Tibial artery (tissue), 4 donors: ENCODE measurements around the gene DNMT3A.

Source experiments
- DNase-seq, 2 donors: peaks; one replicate each; pipeline ENCODE4 v3.0.0-alpha.2; 2019
- H3K27ac ChIP-seq, 2 donors: fragments of 200-600 bp; sonication (generic) in 1 of 2; 1 replicate in 1 of 2; 2 replicates in 1 of 2; pipeline ENCODE4 v1.5.1; 2018 to 2019; ENCODE audit warnings: mild to moderate bottlenecking in 1 of 2
- H3K27me3 ChIP-seq, 2 donors: fragments of 200-600 bp; sonication (generic) in 1 of 2; one replicate each; pipeline versions ENCODE4 v1.5.1 to v1.6.0; 2016 to 2019
- H3K36me3 ChIP-seq, 3 donors: fragments of 200-600 bp; sonication (generic) in 2 of 3; one replicate each; pipeline ENCODE4 v1.5.1; 2016 to 2019; ENCODE audit warnings: mild to moderate bottlenecking in 2 of 3
- H3K4me1 ChIP-seq, 4 donors: fragments of 200-600 bp; sonication (generic) in 2 of 4; 1 replicate in 3 of 4; 2 replicates in 1 of 4; pipeline ENCODE4 v1.5.1; 2016 to 2019
- H3K4me3 ChIP-seq, 2 donors: fragments of 200-600 bp; sonication (generic) in 1 of 2; 1 replicate in 1 of 2; 2 replicates in 1 of 2; pipeline ENCODE4 v1.5.1; 2018 to 2019; ENCODE audit warnings: mild to moderate bottlenecking in 2 of 2
- H3K9me3 ChIP-seq, 3 donors: fragments of 200-600 bp; sonication (generic) in 1 of 3; one replicate each; pipeline ENCODE4 v1.5.1; 2016 to 2019
- intact Hi-C: fragments of 100-400 bp; cut with DNase I; formaldehyde crosslinking; loops from one replicate; pipeline ENCODE4 v1.15.0; 2023; ENCODE audit warnings: low total_unique reads
- TF ChIP-seq, protein P1 (sequence below), 2 experiments: fragments of 200-600 bp in 1 of 2; fragments of 450-650 bp in 1 of 2; IDR thresholded peaks; one replicate each; pipeline ENCODE4 v1.5.1; 2017 to 2019; ENCODE audit warnings: antibody characterized with exemption in 2 of 2, mild to moderate bottlenecking in 1 of 2, moderate library complexity in 1 of 2

The DNMT3A gene

DNA sequence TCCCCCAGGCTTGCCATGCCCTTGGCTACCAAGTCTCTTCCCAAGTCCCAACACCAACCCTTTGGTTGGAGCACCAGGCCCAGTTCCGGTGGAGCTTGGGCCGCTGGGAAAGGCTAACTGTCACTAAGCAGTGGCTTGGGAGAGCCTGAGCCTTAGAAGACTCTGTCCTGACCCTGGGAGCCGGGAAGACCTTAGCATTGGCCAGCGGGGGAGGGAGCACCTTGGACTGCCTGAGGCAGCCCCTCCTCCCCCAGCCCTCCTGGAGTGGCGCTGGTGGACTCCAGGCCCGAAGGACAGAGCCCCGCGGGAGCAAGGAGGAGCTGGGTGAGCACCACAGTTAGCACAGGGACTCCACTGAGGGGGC is 110.8 kb downstream of the DNMT3A start:
- no peak overlapping the region for H3K27ac ChIP-seq
- peaks cover 26 to 47% (median 33%) of the 10 kb centered on the region in 3 donors for H3K36me3 ChIP-seq
- peaks cover 0 to 20% (median 16%) of the 10 kb centered on the region in 4 donors for H3K4me1 ChIP-seq
- H3K9me3 ChIP-seq, result no peaks in the 10 kb centered on the region
- no peaks in the 10 kb centered on the region for H3K27me3 ChIP-seq
- DNase-seq, result no peak
- H3K4me3 ChIP-seq, result no peak overlapping the region
- TF ChIP-seq, protein P1, sequence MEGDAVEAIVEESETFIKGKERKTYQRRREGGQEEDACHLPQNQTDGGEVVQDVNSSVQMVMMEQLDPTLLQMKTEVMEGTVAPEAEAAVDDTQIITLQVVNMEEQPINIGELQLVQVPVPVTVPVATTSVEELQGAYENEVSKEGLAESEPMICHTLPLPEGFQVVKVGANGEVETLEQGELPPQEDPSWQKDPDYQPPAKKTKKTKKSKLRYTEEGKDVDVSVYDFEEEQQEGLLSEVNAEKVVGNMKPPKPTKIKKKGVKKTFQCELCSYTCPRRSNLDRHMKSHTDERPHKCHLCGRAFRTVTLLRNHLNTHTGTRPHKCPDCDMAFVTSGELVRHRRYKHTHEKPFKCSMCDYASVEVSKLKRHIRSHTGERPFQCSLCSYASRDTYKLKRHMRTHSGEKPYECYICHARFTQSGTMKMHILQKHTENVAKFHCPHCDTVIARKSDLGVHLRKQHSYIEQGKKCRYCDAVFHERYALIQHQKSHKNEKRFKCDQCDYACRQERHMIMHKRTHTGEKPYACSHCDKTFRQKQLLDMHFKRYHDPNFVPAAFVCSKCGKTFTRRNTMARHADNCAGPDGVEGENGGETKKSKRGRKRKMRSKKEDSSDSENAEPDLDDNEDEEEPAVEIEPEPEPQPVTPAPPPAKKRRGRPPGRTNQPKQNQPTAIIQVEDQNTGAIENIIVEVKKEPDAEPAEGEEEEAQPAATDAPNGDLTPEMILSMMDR (IDR thresholded peaks at IDR 0.05), result no peak
- intact Hi-C loops, result no loop called here

DNA sequence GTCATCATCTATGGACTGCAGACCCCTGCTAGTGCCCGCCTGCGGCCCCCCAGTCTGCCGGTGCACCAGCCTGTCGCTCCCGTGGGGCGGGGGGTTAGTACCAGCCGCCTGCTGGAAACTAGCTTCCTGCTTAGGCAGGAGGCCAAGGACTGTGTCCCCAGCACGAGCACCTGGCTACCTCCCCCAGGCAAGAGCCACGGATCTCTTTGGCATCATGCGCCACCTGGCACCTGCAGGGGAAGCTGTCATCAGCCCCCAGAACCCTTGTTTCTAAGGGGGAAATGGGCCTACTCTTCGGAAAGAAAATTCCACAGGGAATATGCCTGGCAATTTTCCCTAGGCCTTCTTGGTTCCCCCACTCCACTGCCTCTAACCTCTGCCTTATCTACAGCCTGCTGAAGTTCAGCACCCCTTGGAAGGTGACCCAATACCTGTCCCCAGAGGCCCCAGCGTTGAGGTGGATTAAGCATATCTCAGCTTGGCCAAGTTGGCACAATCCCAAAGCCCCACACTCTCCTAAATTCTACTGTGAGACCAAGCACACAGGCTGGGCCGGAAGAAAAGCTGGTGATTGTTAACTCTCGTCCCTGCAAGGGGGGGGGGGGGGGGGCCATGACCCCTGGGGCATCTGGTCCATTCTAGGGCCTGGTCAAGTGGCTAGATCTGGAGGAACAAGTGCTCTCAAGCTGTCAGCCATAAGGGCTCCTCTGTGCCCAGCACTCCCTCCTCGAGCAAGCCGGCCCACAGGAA is 111.4 kb downstream of the DNMT3A start:
- intact Hi-C loops, result no loop called here
- H3K9me3 ChIP-seq, result no peaks in the 10 kb centered on the region
- H3K4me1 ChIP-seq, result peaks cover 0 to 20% (median 16%) of the 10 kb centered on the region in 4 donors
- TF ChIP-seq, protein P1 (IDR thresholded peaks at IDR 0.05), result no peak
- peaks cover 24 to 42% (median 28%) of the 10 kb centered on the region in 3 donors for H3K36me3 ChIP-seq
- no peak overlapping the region for H3K4me3 ChIP-seq
- H3K27ac ChIP-seq, result peak overlapping the region; percentile 31 to 74
- H3K27me3 ChIP-seq, result no peaks in the 10 kb centered on the region
- DNase-seq, result no peak

DNA sequence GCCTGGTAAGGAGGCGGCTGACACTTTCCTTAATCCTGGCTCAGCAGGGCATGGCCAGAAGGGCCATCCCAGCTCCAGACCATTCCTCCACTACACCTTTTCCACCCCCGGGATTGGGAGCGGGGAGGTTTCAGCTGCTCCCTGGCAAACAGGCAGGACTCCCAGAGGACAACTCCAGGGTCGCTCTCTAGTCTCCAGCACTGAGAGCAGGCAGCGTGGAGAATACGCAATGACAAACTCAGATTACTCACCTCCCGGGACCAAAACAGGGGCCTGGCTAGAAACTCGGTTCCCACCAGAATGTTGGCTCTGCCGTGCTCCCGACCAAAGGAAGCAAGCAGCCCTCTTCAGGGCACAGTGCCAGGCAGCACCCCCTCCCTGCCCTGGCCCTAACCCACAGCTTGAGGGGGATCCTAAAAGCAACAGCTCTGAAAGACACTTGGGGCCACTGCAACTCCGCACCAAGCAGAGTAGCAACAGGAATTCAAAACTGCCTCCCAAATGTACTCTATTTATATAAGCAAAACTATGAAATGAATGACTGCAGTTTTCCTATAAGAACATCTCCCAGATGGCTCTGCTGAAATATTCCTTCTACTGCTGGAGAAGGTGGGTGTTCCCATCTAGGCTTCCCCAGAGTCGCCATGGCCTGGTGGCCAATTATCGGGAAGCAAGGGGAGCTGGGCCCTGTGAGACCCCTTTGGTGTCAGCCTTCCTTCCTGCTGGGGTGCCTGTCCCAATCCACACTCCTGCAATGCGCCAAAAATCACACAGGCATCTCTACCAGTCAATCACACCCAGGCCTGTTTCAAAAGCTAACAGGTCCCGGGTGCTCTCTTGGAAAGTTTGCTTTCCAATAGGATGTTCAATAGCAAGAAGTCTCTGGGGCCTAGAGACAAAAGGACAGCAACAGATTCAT is 112.2 kb downstream of the DNMT3A start:
- Histone ChIP-seq H3K27me3 (no peaks in the 10 kb centered on the region), H3K4me1 (peaks cover 0 to 20% (median 16%) of the 10 kb centered on the region in 4 donors), H3K27ac (peak overlapping the region; percentile 31 to 74), H3K36me3 (peaks cover 21 to 33% (median 21%) of the 10 kb centered on the region in 3 donors), H3K4me3 (no peak overlapping the region), H3K9me3 (no peaks in the 10 kb centered on the region)
- intact Hi-C loops, result no loop called here
- TF ChIP-seq, protein P1 (IDR thresholded peaks at IDR 0.05), result no peak
- DNase-seq, result no peak

DNA sequence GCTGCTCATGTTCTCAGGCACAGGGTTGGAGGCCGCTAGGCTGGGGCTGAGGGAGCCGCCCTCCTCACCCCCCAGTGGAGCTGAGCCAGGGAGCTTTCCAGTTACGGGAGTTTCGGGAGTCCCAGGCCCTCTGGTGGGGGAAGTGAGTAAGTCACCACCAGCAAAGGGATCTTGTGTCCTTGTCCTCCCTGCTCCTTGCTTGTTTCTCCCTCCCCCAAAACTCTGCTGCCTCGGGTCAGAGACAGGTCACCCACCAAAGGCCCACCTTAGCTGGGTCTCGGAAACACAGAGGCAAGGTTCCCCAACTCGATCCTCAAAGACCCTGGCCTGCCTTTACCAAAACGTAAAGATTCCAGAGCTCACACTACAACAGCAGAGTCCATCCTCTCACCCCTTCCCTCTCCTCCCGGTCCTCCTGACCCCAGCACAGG is 112.9 kb downstream of the DNMT3A start:
- TF ChIP-seq, protein P1 (IDR thresholded peaks at IDR 0.05), result peak; percentile 60 to 63
- Histone ChIP-seq H3K4me3 (no peak overlapping the region), H3K9me3 (no peaks in the 10 kb centered on the region), H3K27ac (peak overlapping the region; percentile 31 to 74), H3K4me1 (peaks cover 0 to 20% (median 16%) of the 10 kb centered on the region in 4 donors), H3K36me3 (peaks cover 14 to 27% (median 17%) of the 10 kb centered on the region in 3 donors), H3K27me3 (no peaks in the 10 kb centered on the region)
- intact Hi-C loops, result no loop called here
- DNase-seq, result peak; percentile 62 to 79

DNA sequence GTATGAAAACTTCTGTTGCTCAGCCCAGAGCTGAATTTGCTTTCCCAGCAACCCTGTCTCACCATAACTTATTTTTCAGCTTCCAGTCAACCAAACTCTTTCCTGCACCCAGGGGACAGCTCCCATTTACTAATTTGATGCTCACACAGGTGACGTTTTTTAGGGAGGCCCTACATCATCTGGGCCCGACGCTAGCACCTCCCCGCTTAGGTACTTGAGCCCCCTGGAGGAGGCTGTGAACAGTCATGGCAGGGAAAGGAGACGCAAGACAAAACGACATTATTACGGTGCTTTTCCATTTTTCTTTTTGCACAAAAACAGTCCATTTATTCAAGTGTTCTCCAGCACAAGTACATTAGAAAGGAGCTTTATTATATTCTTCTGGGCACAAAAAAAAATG is 114.1 kb downstream of the DNMT3A start:
- Histone ChIP-seq H3K36me3 (peaks cover 4 to 14% (median 8%) of the 10 kb centered on the region in 3 donors), H3K27ac (no peak overlapping the region), H3K9me3 (no peaks in the 10 kb centered on the region), H3K4me3 (no peak overlapping the region), H3K27me3 (no peaks in the 10 kb centered on the region), H3K4me1 (peaks cover 0 to 20% (median 16%) of the 10 kb centered on the region in 4 donors)
- no peak for DNase-seq
- TF ChIP-seq, protein P1 (IDR thresholded peaks at IDR 0.05), result no peak
- intact Hi-C loops, result no loop called here
